Coronary artery (tissue), 2 donors: ENCODE measurements around the gene CGAS.
"Not testable (repeated sequence)": the region's sequence is repeated elsewhere in the genome, so short reads cannot be mapped to it uniquely, and the experiment has no call there.

ENCODE experiments used
- DNase-seq: peaks from one replicate; pipeline ENCODE4 v3.0.0-alpha.2; 2017; ENCODE audit warnings: low spot score
- H3K27ac ChIP-seq, 2 donors: fragments of 200-600 bp; sonication (generic); one replicate each; pipeline ENCODE4 v1.5.1; 2016 to 2019
- H3K4me3 ChIP-seq: fragments of 200-600 bp; sonication (generic); 2 replicates; pipeline ENCODE4 v1.5.1; 2016; ENCODE audit warnings: mild to moderate bottlenecking, moderate library complexity
- CTCF ChIP-seq: fragments of 200-600 bp; sonication (generic); IDR thresholded peaks from one replicate; pipeline ENCODE4 v1.5.1; 2019; ENCODE audit warnings: antibody characterized with exemption

Gene CGAS

DNA sequence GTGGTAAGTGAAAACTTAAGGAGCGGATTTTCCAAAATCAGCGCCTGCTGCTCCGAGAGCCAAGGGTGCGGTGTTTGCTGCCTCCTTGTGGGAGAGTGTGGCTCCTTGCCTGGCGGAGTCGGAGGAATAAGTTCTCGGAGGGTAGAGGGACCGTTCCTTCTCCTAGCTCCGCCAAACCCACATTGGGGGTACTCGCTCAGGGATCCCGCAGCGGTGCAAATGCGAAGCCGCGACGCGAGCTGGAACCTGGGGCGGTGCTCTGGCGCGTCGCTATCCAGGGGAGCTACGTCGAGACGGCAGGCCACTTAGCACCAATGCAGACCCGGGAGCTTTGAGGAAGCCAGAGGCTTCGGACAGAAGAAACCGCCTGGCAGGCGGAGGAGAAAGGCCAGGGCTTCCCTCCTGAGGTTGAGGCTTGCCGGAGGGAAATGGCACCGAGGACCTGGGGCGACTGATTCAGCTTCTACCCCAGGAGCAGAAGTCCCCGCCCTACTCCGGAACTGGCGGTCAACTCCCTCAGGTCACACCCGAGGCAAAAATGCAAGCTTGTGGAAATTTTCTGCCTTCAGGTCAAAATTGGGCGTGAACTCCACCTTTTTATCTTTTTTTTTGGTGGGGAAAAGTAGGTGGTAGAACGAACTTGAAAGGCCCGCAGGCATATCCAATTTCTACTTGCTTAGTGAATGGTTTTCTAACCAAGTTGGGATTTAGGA, 63.1 kb downstream of the CGAS start:
- Histone ChIP-seq H3K27ac (peak overlapping the region in 1 of 2 donors; percentile 65), H3K4me3 (peak overlapping the region; percentile 74)
- peak; percentile 41 for TF ChIP-seq CTCF
- DNase-seq = peak; percentile 78

DNA sequence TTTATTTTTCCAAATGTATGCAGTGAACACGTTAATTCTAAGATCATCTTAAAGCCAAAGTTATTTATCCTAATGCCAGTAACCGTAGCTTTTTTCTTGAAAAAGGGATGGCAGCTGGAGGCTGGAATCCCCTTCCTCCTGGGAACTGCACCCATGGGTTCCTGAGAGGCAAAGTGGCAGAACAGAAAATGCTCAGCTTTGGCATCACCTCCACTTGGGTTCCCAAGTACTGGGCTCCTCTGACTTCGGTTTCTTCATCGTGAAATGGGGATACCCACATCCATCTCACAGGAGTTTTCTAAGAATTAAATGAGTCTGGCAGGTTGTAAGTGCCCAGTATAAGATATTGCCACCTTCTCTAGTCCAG, 63.7 kb downstream of the CGAS start:
- TF ChIP-seq CTCF = no peak
- peak overlapping the region in 1 of 2 donors; percentile 65 for H3K27ac ChIP-seq
- DNase-seq = no peak
- peak overlapping the region; percentile 74 for H3K4me3 ChIP-seq

DNA sequence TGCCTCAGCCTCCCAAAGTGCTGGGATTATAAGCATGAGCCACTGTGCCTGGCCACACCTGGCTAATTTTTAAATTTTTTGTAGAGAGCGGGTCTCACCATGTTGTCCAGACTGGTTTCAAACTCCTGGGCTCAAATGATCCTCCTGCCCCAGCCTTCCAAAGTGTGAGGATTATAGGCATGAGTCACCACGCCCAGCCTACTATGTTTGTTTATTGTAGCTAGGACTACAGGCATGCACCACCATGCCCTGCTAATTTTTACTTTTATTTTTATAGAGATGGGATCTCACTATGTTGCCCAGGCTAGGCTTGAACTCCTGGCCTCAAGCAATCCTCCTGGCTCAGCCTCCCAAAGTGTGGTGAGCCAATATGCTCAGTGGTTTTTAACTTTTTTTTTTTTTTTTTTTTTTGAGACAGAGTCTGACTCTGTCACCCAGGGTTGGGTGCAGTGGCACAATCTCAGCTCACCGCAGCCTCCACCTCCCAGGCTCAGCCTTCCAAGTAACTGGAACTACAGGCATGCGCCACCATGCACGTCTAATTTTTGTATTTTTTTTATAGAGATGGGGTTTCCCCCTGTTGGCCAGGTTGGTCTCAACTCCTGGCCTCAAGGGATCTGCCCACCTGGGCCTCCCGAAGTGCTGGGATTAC, 69.5 kb downstream of the CGAS start:
- Histone ChIP-seq H3K27ac (no peak overlapping the region), H3K4me3 (no peak overlapping the region)
- no peak for DNase-seq
- no peak for TF ChIP-seq CTCF

GRCh38 chr6:73381531-73381930, 70.6 kb downstream of the CGAS start:
- not testable (repeated sequence) for H3K4me3 ChIP-seq

GRCh38 chr6:73377225-73377624, 74.9 kb downstream of the CGAS start:
- Histone ChIP-seq H3K4me3 (no peak overlapping the region), H3K27ac (no peak overlapping the region)
- TF ChIP-seq CTCF = no peak
- DNase-seq = no peak

More at GRCh38 chr6:73381531-73381930, 70.6 kb downstream of the CGAS start:
- H3K27ac ChIP-seq, DNase-seq: not testable (repeated sequence)

GRCh38 chr6:73375216-73375615, 76.9 kb downstream of the CGAS start:
- no peak for TF ChIP-seq CTCF
- no peak for DNase-seq
- Histone ChIP-seq H3K4me3 (no peak overlapping the region), H3K27ac (no peak overlapping the region)
